ENCODE measurements around the gene AEBP2.

Gene AEBP2

DNA sequence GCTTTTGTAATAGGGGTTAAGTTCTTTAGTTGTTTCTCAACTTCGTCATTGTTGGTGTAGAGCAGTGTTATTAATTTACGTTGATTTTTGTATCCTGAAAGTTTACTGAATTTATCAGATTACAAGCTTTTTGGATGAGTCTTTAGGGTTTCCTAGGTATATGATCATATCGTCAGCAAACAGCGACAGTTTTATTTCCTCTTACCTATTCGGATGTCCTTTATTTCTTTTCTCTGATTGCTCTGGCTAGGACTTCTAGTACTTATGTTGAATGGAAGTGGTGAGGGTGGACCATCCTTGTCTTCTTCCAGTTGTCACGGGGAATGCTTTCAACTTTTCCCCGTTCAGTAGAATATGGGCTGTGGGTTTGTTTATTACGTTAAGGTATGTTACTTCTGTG lies 37.8 kb downstream of the AEBP2 start:
- no peak for DNase-seq (ENCODE audit: low spot score)
- peaks cover 25% of the 10 kb centered on the region; the same call in 1 of the 2 replicates for H3K36me3 ChIP-seq (ENCODE audit: low read depth)
- no peaks in the 10 kb centered on the region for H3K27me3 ChIP-seq (ENCODE audit: insufficient read depth, poor library complexity, severe bottlenecking)
- TF ChIP-seq, protein P1, sequence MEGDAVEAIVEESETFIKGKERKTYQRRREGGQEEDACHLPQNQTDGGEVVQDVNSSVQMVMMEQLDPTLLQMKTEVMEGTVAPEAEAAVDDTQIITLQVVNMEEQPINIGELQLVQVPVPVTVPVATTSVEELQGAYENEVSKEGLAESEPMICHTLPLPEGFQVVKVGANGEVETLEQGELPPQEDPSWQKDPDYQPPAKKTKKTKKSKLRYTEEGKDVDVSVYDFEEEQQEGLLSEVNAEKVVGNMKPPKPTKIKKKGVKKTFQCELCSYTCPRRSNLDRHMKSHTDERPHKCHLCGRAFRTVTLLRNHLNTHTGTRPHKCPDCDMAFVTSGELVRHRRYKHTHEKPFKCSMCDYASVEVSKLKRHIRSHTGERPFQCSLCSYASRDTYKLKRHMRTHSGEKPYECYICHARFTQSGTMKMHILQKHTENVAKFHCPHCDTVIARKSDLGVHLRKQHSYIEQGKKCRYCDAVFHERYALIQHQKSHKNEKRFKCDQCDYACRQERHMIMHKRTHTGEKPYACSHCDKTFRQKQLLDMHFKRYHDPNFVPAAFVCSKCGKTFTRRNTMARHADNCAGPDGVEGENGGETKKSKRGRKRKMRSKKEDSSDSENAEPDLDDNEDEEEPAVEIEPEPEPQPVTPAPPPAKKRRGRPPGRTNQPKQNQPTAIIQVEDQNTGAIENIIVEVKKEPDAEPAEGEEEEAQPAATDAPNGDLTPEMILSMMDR (IDR thresholded peaks at IDR 0.05; ENCODE audit: poor library complexity, severe bottlenecking), result no peak
- H3K4me1 ChIP-seq (ENCODE audit: insufficient read depth, poor library complexity, severe bottlenecking), result no peaks in the 10 kb centered on the region
- H3K27ac ChIP-seq (ENCODE audit: poor library complexity, severe bottlenecking), result no peak overlapping the region
- no peak overlapping the region for H3K4me3 ChIP-seq (ENCODE audit: severe bottlenecking)
- no peak for ATAC-seq (ENCODE audit: low read depth)
- H3K9me3 ChIP-seq (ENCODE audit: severe bottlenecking), result no peaks in the 10 kb centered on the region

- Histone ChIP-seq H3K4me1 (ENCODE audit: insufficient read depth, poor library complexity, severe bottlenecking) (no peaks in the 10 kb centered on the region), H3K4me3 (ENCODE audit: severe bottlenecking) (no peak overlapping the region), H3K36me3 (ENCODE audit: low read depth) (0 out of 2 replicates have a peak, but pooled peaks cover 5% of the 10 kb centered on the region), H3K27me3 (ENCODE audit: insufficient read depth, poor library complexity, severe bottlenecking) (no peaks in the 10 kb centered on the region), H3K9me3 (ENCODE audit: severe bottlenecking) (no peaks in the 10 kb centered on the region), H3K27ac (ENCODE audit: poor library complexity, severe bottlenecking) (no peak overlapping the region)
- ATAC-seq (ENCODE audit: low read depth) (no peak), DNase-seq (ENCODE audit: low spot score) (no peak)
- TF ChIP-seq, protein P1 (IDR thresholded peaks at IDR 0.05; ENCODE audit: poor library complexity, severe bottlenecking), result no peak
These were observed 41.2 kb downstream of the AEBP2 start for GRCh38 chr12:19480459-19480858.

- no peak overlapping the region for H3K27ac ChIP-seq (ENCODE audit: poor library complexity, severe bottlenecking)
- 0 out of 2 replicates have a peak, but pooled peaks cover 5% of the 10 kb centered on the region for H3K36me3 ChIP-seq (ENCODE audit: low read depth)
- TF ChIP-seq, protein P1 (IDR thresholded peaks at IDR 0.05; ENCODE audit: poor library complexity, severe bottlenecking), result no peak
- no peak for ATAC-seq (ENCODE audit: low read depth)
- H3K27me3 ChIP-seq (ENCODE audit: insufficient read depth, poor library complexity, severe bottlenecking), result no peaks in the 10 kb centered on the region
- no peak for DNase-seq (ENCODE audit: low spot score)
- no peak overlapping the region for H3K4me3 ChIP-seq (ENCODE audit: severe bottlenecking)
- no peaks in the 10 kb centered on the region for H3K9me3 ChIP-seq (ENCODE audit: severe bottlenecking)
- H3K4me1 ChIP-seq (ENCODE audit: insufficient read depth, poor library complexity, severe bottlenecking), result no peaks in the 10 kb centered on the region
These were observed 42.7 kb downstream of the AEBP2 start for GRCh38 chr12:19482036-19482435.

DNA sequence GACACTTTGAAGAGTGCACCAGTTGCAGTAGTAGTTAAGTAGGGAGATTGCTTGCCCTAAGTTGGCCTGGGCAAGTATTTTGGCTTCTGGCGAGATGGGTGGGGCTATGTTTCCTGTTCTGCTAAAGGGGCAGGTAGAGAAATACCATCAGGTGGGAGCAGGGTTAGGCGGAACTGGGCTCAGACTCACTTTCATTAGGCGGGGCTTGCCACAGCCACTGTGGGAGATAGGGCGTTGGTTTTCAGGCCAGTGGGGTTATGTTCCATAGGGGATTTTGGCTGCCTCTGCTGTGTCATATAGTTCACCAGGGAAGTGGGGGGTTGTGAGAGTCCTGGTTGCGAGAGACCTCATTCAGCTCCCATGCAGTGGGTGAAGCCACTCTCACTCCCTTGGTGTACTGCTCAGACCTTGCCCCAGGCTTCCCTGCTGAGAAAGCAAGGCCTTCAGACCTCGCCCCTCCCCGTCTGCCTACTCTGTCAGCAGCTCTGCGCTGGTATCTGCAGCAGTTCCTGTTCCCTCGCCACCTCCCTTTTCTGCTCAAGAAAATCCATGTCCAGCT lies 43.3 kb downstream of the AEBP2 start:
- H3K27ac ChIP-seq (ENCODE audit: poor library complexity, severe bottlenecking), result no peak overlapping the region
- H3K36me3 ChIP-seq (ENCODE audit: low read depth), result 0 out of 2 replicates have a peak, but pooled peaks cover 5% of the 10 kb centered on the region
- DNase-seq (ENCODE audit: low spot score) (no peak), ATAC-seq (ENCODE audit: low read depth) (no peak)
- no peaks in the 10 kb centered on the region for H3K27me3 ChIP-seq (ENCODE audit: insufficient read depth, poor library complexity, severe bottlenecking)
- TF ChIP-seq, protein P1 (IDR thresholded peaks at IDR 0.05; ENCODE audit: poor library complexity, severe bottlenecking), result no peak
- no peak overlapping the region for H3K4me3 ChIP-seq (ENCODE audit: severe bottlenecking)
- H3K4me1 ChIP-seq (ENCODE audit: insufficient read depth, poor library complexity, severe bottlenecking), result no peaks in the 10 kb centered on the region
- H3K9me3 ChIP-seq (ENCODE audit: severe bottlenecking), result no peaks in the 10 kb centered on the region

DNA sequence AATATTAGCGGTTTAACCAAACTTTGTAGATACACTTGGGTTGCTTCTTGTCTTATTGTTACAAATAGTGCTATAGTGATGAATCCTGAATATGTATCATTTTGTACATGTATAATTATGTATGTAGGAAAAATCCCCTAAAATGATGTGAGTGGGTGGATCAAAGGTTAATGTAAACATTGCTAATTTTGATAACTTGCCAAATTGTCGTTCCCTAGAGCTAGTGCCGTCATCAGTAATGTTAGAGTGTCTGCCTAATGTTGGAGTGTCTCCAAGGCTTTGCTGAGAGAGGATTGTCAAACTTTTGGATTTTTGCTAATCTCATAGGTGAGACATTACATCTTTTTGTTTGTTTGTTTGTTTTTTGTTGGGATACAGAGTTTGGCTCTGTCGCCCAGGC lies 44.4 kb downstream of the AEBP2 start:
- no peaks in the 10 kb centered on the region for H3K27me3 ChIP-seq (ENCODE audit: insufficient read depth, poor library complexity, severe bottlenecking)
- 0 out of 2 replicates have a peak, but pooled peaks cover 5% of the 10 kb centered on the region for H3K36me3 ChIP-seq (ENCODE audit: low read depth)
- no peak for DNase-seq (ENCODE audit: low spot score)
- H3K9me3 ChIP-seq (ENCODE audit: severe bottlenecking), result no peaks in the 10 kb centered on the region
- H3K4me3 ChIP-seq (ENCODE audit: severe bottlenecking), result no peak overlapping the region
- TF ChIP-seq, protein P1 (IDR thresholded peaks at IDR 0.05; ENCODE audit: poor library complexity, severe bottlenecking), result no peak
- H3K27ac ChIP-seq (ENCODE audit: poor library complexity, severe bottlenecking), result no peak overlapping the region
- ATAC-seq (ENCODE audit: low read depth), result no peak
- H3K4me1 ChIP-seq (ENCODE audit: insufficient read depth, poor library complexity, severe bottlenecking), result no peaks in the 10 kb centered on the region

All from RWPE2 (cell line).